Adipocyte (in vitro differentiated cells): ENCODE measurements around the gene FLNB.
A peak's percentile ranks its signal among the peaks of the same experiment; 100 is the strongest.

Experiments used
- DNase-seq: peaks from one replicate; pipeline ENCODE4 v3.0.0-alpha.2; 2015; ENCODE audit warnings: low read depth
- H3K27me3 ChIP-seq: replicated peaks from 2 replicates; pipeline ENCODE4 v1.7.0; 2013; ENCODE audit warnings: mild to moderate bottlenecking, low read length, moderate library complexity; ENCODE audit not compliant: control insufficient read depth, insufficient read depth
- H3K36me3 ChIP-seq: 2 replicates; pipeline ENCODE4 v1.7.0; 2013; ENCODE audit warnings: low read length, mild to moderate bottlenecking, moderate library complexity; ENCODE audit not compliant: control insufficient read depth, insufficient read depth, severe bottlenecking
- H3K4me1 ChIP-seq: 2 replicates; pipeline ENCODE4 v1.7.0; 2013; ENCODE audit warnings: mild to moderate bottlenecking, low read length, moderate library complexity; ENCODE audit not compliant: control insufficient read depth, insufficient read depth
- H3K4me3 ChIP-seq: 2 replicates; pipeline ENCODE4 v1.7.0; 2013; ENCODE audit warnings: mild to moderate bottlenecking, low read length, moderate library complexity
- H3K9ac ChIP-seq: 2 replicates; pipeline ENCODE4 v1.7.0; 2013; ENCODE audit warnings: mild to moderate bottlenecking, low read length, moderate library complexity
- H3K9me3 ChIP-seq: 2 replicates; pipeline ENCODE4 v1.7.0; 2013; ENCODE audit warnings: mild to moderate bottlenecking, low read length, moderate library complexity; ENCODE audit not compliant: control insufficient read depth

The FLNB gene

GRCh38 chr3:58154626-58155449, 146.6 kb downstream of the FLNB start:
- H3K27me3 ChIP-seq: no peaks in the 10 kb centered on the region
- DNase-seq: no peak
- no peaks in the 10 kb centered on the region for H3K4me1 ChIP-seq
- no peak overlapping the region for H3K9ac ChIP-seq
- H3K9me3 ChIP-seq: no peaks in the 10 kb centered on the region
- peaks cover 91% of the 10 kb centered on the region for H3K36me3 ChIP-seq
- no peak overlapping the region for H3K4me3 ChIP-seq

- no peak overlapping the region for H3K9ac ChIP-seq
- H3K4me3 ChIP-seq: no peak overlapping the region
- no peaks in the 10 kb centered on the region for H3K27me3 ChIP-seq
- no peaks in the 10 kb centered on the region for H3K4me1 ChIP-seq
- no peaks in the 10 kb centered on the region for H3K9me3 ChIP-seq
- DNase-seq: no peak
- H3K36me3 ChIP-seq: peaks cover 85% of the 10 kb centered on the region
Observed at GRCh38 chr3:58155838-58156237, 147.6 kb downstream of the FLNB start.

- Histone ChIP-seq H3K9ac (no peak overlapping the region), H3K9me3 (no peaks in the 10 kb centered on the region), H3K36me3 (peaks cover 68% of the 10 kb centered on the region), H3K27me3 (no peaks in the 10 kb centered on the region), H3K4me3 (no peak overlapping the region), H3K4me1 (peaks cover 18% of the 10 kb centered on the region)
- DNase-seq: no peak
Observed at GRCh38 chr3:58157700-58158099, 149.5 kb downstream of the FLNB start.

- Histone ChIP-seq H3K9ac (no peak overlapping the region), H3K9me3 (no peaks in the 10 kb centered on the region), H3K4me3 (no peak overlapping the region), H3K27me3 (no peaks in the 10 kb centered on the region), H3K36me3 (peaks cover 67% of the 10 kb centered on the region), H3K4me1 (peaks cover 18% of the 10 kb centered on the region)
- DNase-seq: no peak
Observed at GRCh38 chr3:58158442-58159153, 150.4 kb downstream of the FLNB start.

- Histone ChIP-seq H3K9ac (no peak overlapping the region), H3K4me3 (no peak overlapping the region), H3K36me3 (peaks cover 60% of the 10 kb centered on the region), H3K4me1 (peaks cover 30% of the 10 kb centered on the region), H3K27me3 (no peaks in the 10 kb centered on the region), H3K9me3 (no peaks in the 10 kb centered on the region)
- DNase-seq: no peak
Observed at GRCh38 chr3:58160399-58160798, 152.2 kb downstream of the FLNB start.

GRCh38 chr3:58161435-58162398, 153.5 kb downstream of the FLNB start:
- DNase-seq: peak; percentile 72
- Histone ChIP-seq H3K9me3 (no peaks in the 10 kb centered on the region), H3K4me3 (no peak overlapping the region), H3K36me3 (peaks cover 50% of the 10 kb centered on the region), H3K9ac (no peak overlapping the region), H3K27me3 (no peaks in the 10 kb centered on the region), H3K4me1 (peaks cover 30% of the 10 kb centered on the region)

GRCh38 chr3:58163234-58163633, 155.0 kb downstream of the FLNB start:
- Histone ChIP-seq H3K36me3 (peaks cover 35% of the 10 kb centered on the region), H3K4me1 (peaks cover 43% of the 10 kb centered on the region), H3K4me3 (no peak overlapping the region), H3K9me3 (no peaks in the 10 kb centered on the region), H3K9ac (no peak overlapping the region), H3K27me3 (no peaks in the 10 kb centered on the region)
- no peak for DNase-seq

GRCh38 chr3:58164199-58164879, 156.1 kb downstream of the FLNB start:
- no peak overlapping the region for H3K9ac ChIP-seq
- DNase-seq: no peak

GRCh38 chr3:58164906-58165821, 156.9 kb downstream of the FLNB start:
- DNase-seq: no peak
- no peaks in the 10 kb centered on the region for H3K9me3 ChIP-seq
- no peak overlapping the region for H3K4me3 ChIP-seq
- peaks cover 33% of the 10 kb centered on the region for H3K36me3 ChIP-seq
- no peak overlapping the region for H3K9ac ChIP-seq
- H3K4me1 ChIP-seq: peaks cover 46% of the 10 kb centered on the region
- no peaks in the 10 kb centered on the region for H3K27me3 ChIP-seq

More at GRCh38 chr3:58164199-58164879, 156.1 kb downstream of the FLNB start:
- Histone ChIP-seq H3K9me3 (no peaks in the 10 kb centered on the region), H3K4me1 (peaks cover 46% of the 10 kb centered on the region), H3K4me3 (no peak overlapping the region), H3K36me3 (peaks cover 32% of the 10 kb centered on the region), H3K27me3 (no peaks in the 10 kb centered on the region)
